HG03064 (cell line): ENCODE results near the gene MAST4.

Source experiments
- ATAC-seq: cut with Tn5 transposase; IDR thresholded peaks from one replicate; pipeline ENCODE4 v1.9.1; 2021; ENCODE audit warnings: low read depth; ENCODE audit not compliant: unreplicated experiment

MAST4 gene

DNA sequence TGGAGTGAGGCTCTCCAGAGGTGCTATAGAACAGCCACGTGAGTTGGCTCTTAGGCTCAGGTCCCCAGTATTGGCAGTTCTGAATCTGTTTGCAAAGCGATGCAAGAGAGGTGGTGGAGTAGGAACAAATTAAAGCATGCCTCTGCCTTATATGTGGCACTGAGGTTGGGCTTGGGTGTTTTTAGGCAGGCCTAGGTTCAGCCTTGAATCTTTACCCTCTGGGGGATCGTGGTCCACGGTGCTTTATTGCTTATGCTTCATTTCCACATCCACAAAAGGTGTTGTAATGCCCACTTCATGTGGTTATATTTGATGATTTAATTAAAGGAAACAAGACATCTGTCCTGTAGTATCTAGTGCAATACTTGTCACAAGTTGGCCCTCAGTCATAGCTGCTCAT, 544.2 kb downstream of the MAST4 start:
- ATAC-seq = no peak

DNA sequence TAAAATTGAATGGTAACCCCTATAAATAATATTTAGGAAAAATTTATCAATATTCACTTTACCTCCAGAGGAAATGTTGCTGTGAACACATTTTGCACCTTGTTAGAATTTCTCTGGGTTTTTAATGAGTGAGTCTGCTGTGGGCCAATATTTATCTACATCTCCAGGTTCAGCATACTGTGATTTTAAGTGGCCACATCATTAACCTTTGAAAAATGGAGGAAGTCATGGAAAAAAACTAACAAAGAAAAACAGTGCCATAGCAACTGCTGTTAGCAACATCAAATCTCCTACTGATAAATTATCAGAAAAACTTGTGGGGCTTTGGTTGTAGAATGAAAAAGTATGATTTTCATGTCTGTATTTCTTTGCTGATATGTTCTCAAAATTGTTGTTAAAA, 545.5 kb downstream of the MAST4 start:
- no peak for ATAC-seq

DNA sequence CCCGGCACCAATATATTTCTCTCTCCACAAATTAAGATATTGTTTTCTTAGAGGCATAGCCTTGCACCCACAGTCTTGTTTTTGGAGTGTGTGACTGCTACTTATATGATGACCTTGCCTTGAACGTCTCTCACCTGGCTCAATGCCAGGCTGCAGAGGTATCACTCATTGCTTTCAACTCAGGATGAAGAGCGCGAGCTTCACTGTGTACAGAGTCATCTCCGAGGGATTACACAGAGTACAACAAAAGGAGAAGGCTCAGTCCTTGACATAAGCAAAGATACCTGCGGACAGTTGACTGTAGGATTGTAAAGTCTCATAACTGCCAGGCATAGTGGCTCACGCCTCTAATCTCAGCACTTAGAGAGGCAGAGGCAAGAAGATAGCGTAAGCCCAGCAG, 546.6 kb downstream of the MAST4 start:
- ATAC-seq = no peak

DNA sequence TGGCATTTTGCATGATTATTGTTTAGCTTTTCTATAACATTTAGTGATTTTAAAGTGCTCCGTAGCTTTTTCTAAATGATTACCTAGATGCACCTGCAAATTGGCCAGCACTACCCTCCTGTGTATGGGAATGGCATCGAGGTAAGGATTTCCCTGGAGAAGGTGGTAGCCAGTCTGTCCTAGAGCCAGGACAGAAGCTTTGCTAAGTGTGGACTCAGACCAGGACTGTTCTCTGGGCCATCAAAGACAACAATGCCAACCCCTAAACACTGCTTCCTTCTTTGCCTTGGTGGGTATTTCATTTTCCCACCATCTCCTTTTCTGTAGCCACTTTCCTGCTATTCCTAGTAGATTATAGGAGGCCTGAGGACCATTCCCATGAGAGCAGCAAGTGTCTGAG, 547.4 kb downstream of the MAST4 start:
- ATAC-seq = no peak

DNA sequence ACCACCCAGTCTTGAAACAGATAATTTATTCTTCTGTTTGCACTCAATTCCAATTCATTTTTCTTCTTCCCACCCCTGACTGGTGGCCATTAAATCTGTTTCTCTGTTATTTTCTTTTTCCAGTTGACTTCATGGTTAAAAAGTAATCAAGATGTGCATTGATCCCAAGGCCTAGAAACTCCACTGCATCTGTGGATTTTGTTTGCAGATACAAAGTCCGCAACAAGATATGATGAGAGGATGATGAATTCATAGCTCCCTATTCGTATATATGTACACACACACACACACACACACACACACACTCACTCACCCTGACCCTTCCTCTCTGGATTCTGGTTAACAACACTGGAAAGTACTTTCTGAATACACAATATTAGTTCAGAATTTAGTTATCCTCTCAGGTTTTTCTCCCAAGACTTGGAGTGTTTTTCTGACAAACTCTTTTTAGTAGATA, 548.0 kb downstream of the MAST4 start:
- no peak for ATAC-seq

DNA sequence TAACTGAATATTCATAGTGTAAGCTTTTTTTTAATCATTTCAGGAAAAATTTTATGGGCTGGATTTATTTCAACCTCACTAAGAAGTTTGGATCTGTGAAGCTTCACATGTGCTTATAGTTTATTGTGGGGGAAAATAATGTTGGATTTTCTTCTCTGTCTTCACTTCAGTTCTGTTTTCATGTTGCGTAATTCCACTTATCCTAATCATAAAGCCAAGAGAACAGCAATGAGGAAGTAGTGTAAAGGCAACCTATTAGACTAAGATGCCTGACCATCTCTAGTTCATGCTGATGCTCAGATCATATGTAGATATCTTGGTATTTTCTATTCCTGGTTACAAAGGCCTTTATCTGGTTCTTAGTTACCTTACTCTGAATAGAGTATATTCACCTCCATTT, 550.4 kb downstream of the MAST4 start:
- no peak for ATAC-seq

DNA sequence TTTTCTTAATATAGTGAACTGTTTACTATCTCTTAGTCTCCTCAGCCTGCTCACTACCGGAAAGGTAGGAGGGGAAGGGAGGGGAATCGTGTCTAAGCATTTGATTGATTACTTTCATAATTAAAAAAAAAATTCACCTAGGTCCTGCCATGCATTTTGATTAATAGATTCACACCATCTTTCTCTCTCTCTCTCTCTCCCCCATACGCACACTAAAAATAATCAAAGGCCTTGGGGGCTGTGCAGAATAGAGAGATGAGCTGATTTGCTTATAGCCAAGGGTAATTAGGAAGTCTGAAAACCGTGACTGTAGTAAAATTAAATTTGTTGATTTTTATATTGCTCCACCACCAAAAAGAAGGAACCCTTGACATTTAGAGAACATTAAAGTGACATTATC, 550.8 kb downstream of the MAST4 start:
- no peak for ATAC-seq

DNA sequence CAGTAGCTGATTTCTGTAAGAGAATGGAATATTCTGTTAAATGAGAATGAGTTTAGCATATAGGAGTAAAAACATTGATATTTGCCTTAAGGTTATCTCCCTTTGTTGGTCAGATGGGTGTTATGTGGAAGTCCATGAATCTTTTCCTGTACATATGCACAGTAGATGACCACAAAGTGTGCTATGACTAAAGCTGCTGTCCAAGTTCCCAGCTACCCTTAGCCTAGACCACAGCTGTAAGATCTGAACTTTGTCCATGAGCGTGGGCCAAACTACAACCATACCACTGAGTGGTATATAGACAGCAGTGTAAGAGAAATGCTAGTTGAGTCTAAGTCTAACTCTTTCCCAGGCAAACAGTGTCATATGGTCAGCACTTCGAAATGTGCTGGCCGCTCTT, 551.6 kb downstream of the MAST4 start:
- ATAC-seq = no peak

DNA sequence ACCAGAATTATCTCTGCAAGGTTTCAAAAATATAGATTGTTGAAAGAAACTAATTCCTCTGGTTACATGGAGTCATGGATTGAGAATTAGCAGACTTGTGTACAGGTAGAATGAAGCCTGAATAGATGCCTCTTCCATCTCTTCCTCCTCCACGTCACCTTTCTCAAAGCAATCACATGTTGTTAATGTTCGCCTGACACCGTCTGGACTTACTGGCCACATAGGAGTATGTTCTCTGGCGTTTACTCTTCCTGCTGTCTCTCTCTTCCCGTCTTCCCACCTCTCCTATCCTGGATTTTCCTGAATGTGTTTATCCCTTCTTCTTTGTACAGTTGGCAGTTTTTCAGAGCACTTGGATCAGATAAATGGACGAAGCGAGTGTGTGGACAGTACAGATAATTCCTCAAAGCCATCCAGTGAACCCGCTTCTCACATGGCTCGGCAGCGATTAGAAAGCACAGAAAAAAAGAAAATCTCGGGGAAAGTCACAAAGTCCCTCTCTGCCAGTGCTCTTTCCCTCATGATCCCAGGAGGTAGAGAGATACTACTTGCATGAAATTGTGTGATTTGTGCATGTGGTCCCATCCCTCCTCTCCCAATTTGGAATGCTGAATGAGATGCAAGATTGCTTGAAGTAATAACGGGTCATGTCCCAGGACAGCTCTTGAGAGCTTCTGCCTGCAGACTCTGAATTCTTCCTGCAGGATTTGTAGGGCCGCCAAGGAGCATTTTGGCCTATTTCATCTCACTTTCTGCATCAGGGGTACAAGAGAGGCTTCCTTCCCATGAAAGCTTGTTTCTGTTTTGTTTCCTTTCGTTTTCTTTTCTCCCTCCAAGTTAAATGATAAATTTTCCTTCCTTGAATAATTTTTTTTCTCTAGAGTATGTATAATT, 553.1 kb downstream of the MAST4 start:
- no peak for ATAC-seq

DNA sequence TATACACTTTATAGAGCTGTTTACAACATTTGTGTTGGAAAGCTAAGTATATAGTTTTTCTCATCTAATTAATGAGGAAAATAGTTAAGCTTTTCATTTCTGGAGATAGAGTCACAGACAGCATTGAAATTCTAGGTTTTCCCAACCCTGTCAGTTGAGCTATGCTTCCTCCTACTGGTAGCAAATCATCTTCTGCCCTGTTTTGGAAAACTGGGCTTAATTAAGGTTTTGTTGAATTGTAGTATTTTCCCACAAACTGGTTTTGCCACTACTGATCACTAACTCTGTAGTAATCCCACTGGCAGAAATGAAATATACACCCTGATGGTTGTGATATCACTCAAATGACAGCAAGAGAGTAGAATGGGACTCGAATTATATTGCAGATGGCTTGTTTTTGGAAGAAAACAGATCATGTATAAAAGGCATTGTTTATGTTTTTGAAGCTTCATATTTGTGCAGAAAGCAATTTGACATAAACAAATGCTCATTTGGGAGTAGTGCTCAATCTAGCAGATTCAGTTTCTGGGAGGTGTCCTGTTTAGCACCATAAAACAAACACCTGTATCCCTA, 553.8 kb downstream of the MAST4 start:
- no peak for ATAC-seq

DNA sequence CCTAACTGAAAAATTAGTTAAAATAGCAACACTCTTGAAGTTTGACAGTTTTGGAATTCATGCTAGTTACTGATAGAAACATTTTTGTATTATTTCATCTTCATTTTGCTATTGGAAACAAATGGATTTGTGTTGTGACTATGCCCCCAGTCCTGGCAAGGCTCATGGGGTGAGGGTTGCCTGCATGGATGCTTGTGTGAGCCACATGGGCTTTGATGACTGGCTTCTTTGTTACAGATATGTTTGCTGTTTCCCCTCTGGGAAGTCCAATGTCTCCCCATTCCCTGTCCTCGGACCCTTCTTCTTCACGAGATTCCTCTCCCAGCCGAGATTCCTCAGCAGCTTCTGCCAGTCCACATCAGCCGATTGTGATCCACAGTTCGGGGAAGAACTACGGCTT, 556.2 kb downstream of the MAST4 start:
- ATAC-seq = no peak

DNA sequence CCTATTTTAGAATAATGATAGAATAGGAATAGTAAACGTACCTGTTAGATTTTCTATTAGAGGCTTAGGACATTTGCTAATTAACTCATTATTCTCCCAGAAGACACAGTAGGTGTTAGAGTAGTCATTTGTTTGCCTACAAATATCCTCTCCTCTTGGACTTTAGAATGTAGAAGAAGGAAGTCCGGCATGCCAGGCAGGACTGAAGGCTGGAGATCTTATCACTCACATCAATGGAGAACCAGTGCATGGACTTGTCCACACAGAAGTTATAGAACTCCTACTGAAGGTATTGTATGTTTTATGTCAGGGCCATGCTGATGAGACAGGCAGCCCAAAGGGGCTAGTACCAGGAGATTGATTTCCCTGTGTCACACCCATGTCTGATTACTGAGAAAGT, 557.1 kb downstream of the MAST4 start:
- ATAC-seq = no peak

DNA sequence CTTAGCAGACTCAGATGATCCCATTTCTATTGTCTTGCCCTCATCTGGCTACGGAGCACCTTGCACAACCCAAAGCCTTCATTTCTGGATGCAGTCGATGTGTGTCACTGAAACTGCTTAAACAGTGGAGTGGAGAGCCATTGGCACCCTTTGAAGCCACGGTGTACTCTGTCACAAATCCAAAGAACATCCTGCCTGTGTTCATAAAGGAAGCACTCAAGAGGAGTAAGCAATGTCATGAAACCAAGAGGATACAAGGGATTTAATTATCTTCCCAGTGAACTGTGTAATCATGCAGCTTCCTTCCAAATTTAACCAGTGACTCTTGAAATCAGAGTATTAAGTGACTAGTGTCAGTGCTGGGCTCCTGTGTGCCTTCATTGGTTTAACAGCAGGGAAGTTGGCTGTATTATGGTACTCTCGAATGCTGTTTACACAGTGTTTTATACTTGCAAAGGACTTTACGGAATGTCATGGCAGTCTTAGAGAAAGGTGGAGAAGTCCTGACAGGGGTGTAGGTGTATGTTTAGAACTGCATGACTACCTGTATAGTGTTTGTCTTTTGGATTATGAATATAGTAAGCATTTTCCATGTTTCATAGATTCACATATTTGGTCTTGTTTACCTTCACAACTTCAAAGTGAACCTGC, 558.5 kb downstream of the MAST4 start:
- ATAC-seq = no peak

DNA sequence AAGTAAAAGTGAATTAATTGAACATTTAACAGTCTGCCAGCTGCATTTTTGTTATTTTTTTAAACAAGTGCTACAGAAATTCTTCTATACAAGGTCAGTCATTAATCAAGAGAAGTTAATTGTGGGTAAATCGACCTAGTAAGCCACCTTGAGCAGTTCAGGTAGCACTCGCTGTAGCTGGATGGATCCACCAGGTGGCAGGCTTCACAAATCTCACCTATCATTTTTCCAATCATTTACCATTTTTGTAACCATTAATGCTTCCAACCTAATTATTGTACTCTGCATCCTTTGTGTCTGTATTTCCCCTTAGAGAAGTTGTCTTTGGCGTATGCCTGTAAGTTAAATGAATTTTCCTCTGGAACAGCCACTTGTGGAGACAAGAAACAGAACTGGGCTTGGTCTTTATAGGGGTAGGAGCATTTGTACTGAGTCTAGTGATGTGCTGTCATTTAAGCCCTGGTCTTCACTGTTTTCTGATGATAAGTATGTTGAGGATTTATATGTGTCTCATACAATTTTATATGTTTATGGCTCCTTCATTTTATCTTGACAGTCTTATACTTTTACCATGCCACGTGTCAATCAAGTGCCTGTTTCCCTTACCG, 560.9 kb downstream of the MAST4 start:
- ATAC-seq = no peak

DNA sequence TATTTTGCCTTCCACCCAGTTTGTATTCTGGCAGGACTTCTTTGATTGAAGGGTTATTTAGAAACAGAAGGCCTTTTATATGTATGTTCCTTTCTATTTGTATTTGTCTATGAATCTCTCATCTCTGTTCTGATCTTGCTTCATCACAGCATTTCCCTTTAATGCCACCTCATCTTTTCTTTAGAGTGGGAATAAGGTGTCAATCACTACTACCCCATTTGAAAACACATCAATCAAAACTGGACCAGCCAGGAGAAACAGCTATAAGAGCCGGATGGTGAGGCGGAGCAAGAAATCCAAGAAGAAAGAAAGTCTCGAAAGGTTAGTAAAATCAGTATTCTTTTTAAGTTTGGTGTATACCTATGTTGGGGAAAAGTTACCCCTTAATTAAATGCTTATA, 564.1 kb downstream of the MAST4 start:
- no peak for ATAC-seq

DNA sequence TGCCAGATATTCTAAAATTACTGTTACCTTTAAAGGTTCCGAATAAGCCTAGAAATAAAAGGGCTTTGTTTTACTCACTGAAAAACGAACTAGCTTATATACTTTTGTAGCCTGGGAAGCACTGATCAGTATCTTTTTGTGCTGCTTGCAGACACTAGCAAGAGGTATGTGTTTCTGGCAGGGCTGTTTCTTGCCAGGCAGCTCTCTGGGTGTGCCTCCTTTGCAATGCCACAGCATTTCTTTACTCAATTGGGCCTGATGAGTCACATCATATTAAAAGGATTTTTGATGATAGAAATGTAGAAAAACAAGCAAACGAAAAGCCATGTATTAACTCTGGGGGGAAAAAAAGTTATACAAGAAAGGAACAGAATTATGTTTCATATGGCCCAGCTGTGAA, 564.8 kb downstream of the MAST4 start:
- no peak for ATAC-seq

DNA sequence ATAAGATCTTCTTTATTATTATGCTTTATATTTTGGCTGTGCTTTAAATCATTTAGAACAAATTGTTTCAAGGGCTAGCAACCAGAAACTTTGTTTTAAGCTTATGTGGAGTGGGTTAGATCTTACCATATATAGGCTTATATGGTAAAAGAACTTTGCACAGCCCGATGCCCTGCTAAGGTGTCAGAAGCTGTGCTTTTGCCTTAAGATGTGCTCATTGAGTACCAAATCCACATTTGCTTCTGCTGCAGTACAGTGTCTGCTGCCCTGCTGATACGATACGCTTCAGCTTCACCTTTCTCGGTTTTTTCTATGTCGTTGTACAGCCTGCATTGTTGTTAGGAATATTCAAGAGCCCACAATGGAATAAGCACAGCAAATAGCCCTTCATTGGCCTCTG, 565.6 kb downstream of the MAST4 start:
- no peak for ATAC-seq

DNA sequence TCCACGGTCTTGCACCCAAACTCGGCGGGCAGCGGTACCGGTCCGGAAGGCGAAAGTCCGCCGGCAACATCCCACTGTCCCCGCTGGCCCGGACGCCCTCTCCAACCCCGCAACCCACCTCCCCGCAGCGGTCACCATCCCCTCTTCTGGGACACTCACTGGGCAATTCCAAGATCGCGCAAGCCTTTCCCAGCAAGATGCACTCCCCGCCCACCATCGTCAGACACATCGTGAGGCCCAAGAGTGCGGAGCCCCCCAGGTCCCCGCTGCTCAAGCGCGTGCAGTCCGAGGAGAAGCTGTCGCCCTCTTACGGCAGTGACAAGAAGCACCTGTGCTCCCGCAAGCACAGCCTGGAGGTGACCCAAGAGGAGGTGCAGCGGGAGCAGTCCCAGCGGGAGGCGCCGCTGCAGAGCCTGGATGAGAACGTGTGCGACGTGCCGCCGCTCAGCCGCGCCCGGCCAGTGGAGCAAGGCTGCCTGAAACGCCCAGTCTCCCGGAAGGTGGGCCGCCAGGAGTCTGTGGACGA, 567.1 kb downstream of the MAST4 start:
- ATAC-seq = no peak

DNA sequence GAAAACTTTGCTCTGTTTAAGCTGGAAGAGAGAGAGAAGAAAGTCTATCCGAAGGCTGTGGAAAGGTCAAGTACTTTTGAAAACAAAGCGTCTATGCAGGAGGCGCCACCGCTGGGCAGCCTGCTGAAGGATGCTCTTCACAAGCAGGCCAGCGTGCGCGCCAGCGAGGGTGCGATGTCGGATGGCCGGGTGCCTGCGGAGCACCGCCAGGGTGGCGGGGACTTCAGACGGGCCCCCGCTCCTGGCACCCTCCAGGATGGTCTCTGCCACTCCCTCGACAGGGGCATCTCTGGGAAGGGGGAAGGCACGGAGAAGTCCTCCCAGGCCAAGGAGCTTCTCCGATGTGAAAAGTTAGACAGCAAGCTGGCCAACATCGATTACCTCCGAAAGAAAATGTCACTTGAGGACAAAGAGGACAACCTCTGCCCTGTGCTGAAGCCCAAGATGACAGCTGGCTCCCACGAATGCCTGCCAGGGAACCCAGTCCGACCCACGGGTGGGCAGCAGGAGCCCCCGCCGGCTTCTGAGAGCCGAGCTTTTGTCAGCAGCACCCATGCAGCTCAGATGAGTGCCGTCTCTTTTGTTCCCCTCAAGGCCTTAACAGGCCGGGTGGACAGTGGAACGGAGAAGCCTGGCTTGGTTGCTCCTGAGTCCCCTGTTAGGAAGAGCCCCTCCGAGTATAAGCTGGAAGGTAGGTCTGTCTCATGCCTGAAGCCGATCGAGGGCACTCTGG, 567.8 kb downstream of the MAST4 start:
- ATAC-seq = no peak

DNA sequence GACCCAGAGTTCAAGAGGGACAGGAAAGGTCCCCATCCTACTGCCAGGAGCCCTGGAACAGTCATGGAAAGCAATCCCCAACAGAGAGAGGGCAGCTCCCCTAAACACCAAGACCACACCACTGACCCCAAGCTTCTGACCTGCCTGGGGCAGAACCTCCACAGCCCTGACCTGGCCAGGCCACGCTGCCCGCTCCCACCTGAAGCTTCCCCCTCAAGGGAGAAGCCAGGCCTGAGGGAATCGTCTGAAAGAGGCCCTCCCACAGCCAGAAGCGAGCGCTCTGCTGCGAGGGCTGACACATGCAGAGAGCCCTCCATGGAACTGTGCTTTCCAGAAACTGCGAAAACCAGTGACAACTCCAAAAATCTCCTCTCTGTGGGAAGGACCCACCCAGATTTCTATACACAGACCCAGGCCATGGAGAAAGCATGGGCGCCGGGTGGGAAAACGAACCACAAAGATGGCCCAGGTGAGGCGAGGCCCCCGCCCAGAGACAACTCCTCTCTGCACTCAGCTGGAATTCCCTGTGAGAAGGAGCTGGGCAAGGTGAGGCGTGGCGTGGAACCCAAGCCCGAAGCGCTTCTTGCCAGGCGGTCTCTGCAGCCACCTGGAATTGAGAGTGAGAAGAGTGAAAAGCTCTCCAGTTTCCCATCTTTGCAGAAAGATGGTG, 568.8 kb downstream of the MAST4 start:
- no peak for ATAC-seq
